Adrenal gland (tissue), 5 donors: ENCODE measurements around the gene ASIC5.

Experiments
- POLR2A ChIP-seq, 2 donors: fragments of 450-650 bp; IDR thresholded peaks; one replicate each; pipeline ENCODE4 v1.6.1; 2017; ENCODE audit warnings: antibody characterized with exemption in 2 of 2, mild to moderate bottlenecking in 2 of 2, moderate library complexity in 1 of 2
- TF ChIP-seq, protein P1 (sequence below), 6 experiments: fragments of 450-650 bp in 4 of 6; fragments of 200-600 bp in 2 of 6; sonication (generic) in 1 of 6; IDR thresholded peaks; 1 replicate in 5 of 6; 2 replicates in 1 of 6; pipeline versions ENCODE4 v1.5.1 to v1.8.0; 2016 to 2021; ENCODE audit warnings: antibody characterized with exemption in 6 of 6, mild to moderate bottlenecking in 2 of 6, moderate library complexity in 1 of 6
- donor health status: DM: no; HTN: no; CAD: no.

DNA sequence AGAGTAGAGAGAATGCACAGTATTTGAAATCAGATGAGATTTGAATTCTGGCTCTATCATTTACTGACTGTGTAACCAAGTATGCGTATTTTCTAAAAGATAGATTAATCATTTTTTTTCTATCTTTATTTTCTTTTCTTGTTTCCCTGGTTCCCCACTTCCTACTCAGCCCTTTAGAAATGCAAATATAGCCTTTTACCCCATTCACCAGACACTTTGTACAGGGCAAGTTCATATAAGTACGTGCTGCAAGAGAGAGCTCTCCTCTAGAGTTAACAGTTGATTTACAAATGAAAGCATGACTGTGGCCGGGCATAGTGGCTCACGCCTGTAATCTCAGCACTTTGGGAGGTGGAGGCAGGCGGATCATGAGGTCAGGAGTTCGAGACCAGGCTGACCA, 19.6 kb upstream of the ASIC5 start:
- no peak for TF ChIP-seq POLR2A (IDR thresholded peaks at IDR 0.05)
- TF ChIP-seq, protein P1, sequence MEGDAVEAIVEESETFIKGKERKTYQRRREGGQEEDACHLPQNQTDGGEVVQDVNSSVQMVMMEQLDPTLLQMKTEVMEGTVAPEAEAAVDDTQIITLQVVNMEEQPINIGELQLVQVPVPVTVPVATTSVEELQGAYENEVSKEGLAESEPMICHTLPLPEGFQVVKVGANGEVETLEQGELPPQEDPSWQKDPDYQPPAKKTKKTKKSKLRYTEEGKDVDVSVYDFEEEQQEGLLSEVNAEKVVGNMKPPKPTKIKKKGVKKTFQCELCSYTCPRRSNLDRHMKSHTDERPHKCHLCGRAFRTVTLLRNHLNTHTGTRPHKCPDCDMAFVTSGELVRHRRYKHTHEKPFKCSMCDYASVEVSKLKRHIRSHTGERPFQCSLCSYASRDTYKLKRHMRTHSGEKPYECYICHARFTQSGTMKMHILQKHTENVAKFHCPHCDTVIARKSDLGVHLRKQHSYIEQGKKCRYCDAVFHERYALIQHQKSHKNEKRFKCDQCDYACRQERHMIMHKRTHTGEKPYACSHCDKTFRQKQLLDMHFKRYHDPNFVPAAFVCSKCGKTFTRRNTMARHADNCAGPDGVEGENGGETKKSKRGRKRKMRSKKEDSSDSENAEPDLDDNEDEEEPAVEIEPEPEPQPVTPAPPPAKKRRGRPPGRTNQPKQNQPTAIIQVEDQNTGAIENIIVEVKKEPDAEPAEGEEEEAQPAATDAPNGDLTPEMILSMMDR (IDR thresholded peaks at IDR 0.05) = no peak
